Keratinocyte (primary cell): ENCODE results near the gene CIART. TPM values are rescaled to one million over a fixed set of nuclear protein-coding genes. Genes with fewer than 3 reads are reported as not detected.
A peak's percentile ranks its signal among the peaks of the same experiment; 100 is the strongest.

Experiments
- DNase-seq: peaks from one replicate; pipeline ENCODE4 v3.0.0-alpha.2; 2011; ENCODE audit warnings: low read depth, missing footprints, low spot score
- FAIRE-seq: peaks from 2 replicates; lab custom pipeline; 2011; peaks lifted over from hg19 to GRCh38; lab: Jason Lieb, UNC
- H2AFZ ChIP-seq: 2 replicates; pipeline ENCODE4 v1.6.0; 2012; ENCODE audit warnings: low read length, control low read depth, inconsistent platforms; ENCODE audit not compliant: control insufficient read depth
- H3K27ac ChIP-seq: 2 replicates; pipeline ENCODE4 v1.5.1; 2011; ENCODE audit warnings: low read length; ENCODE audit not compliant: control insufficient read depth, insufficient read depth
- H3K27me3 ChIP-seq: 3 replicates; pipeline ENCODE4 v1.6.0; 2011; ENCODE audit warnings: low read length; ENCODE audit not compliant: control insufficient read depth, insufficient read depth; ENCODE audit errors: extremely low read depth
- H3K36me3 ChIP-seq, 2 experiments: 2 replicates in 1 of 2; 3 replicates in 1 of 2; pipeline ENCODE4 v1.5.1; 2011; ENCODE audit warnings: low read length in 2 of 2, mild to moderate bottlenecking in 1 of 2; ENCODE audit not compliant: control insufficient read depth in 2 of 2, insufficient read depth in 2 of 2; ENCODE audit errors: extremely low read depth in 1 of 2
- H3K4me1 ChIP-seq: 3 replicates; pipeline ENCODE4 v1.5.1; 2011; ENCODE audit warnings: low read length; ENCODE audit not compliant: control insufficient read depth, insufficient read depth; ENCODE audit errors: extremely low read depth
- H3K4me2 ChIP-seq: 3 replicates; pipeline ENCODE4 v1.6.0; 2011; ENCODE audit warnings: low read depth, low read length; ENCODE audit not compliant: control insufficient read depth, insufficient read depth; ENCODE audit errors: extremely low read depth
- H3K4me3 ChIP-seq, 3 experiments: fragments of 200-600 bp in 1 of 3; sonication (generic) in 1 of 3; 2 replicates in 2 of 3; 3 replicates in 1 of 3; pipeline ENCODE4 v1.5.1; 2011 to 2016; ENCODE audit warnings: low read length in 3 of 3, mild to moderate bottlenecking in 3 of 3, control low read depth in 2 of 3, inconsistent platforms in 1 of 3, low read depth in 1 of 3, mixed read lengths in 1 of 3, mixed run types in 1 of 3, moderate library complexity in 1 of 3; ENCODE audit not compliant: control insufficient read depth in 2 of 3, insufficient read depth in 2 of 3; ENCODE audit errors: extremely low read depth in 1 of 3
- H3K79me2 ChIP-seq: 2 replicates; pipeline ENCODE4 v1.6.0; 2012; ENCODE audit warnings: low read length; ENCODE audit not compliant: control insufficient read depth, insufficient read depth
- H3K9ac ChIP-seq: 3 replicates; pipeline ENCODE4 v1.6.0; 2011; ENCODE audit warnings: low read length; ENCODE audit not compliant: control insufficient read depth, insufficient read depth; ENCODE audit errors: extremely low read depth
- H3K9me1 ChIP-seq: 3 replicates; pipeline ENCODE4 v1.6.0; 2011; ENCODE audit warnings: low read length; ENCODE audit not compliant: control insufficient read depth, insufficient read depth; ENCODE audit errors: extremely low read depth
- H3K9me3 ChIP-seq: 2 replicates; pipeline ENCODE4 v1.5.1; 2012; ENCODE audit warnings: low read depth, low read length; ENCODE audit not compliant: control insufficient read depth
- H4K20me1 ChIP-seq: 3 replicates; pipeline ENCODE4 v1.6.0; 2011; ENCODE audit warnings: low read length; ENCODE audit not compliant: control insufficient read depth, insufficient read depth; ENCODE audit errors: extremely low read depth
- CTCF ChIP-seq, 3 experiments: IDR thresholded peaks in 1 of 3; conservative IDR thresholded peaks in 1 of 3; optimal IDR thresholded peaks in 1 of 3; 2 replicates in 2 of 3; 3 replicates in 1 of 3; pipeline versions ENCODE3 to v1.5.1; 2011; ENCODE audit warnings: low read length in 3 of 3, mild to moderate bottlenecking in 3 of 3, moderate library complexity in 2 of 3, control low read depth in 1 of 3, inconsistent platforms in 1 of 3; ENCODE audit not compliant: insufficient read depth in 2 of 3; ENCODE audit errors: extremely low read depth in 1 of 3
- EZH2 ChIP-seq: IDR thresholded peaks from one replicate; pipeline ENCODE4 v1.6.1; 2012; ENCODE audit warnings: inconsistent platforms, mild to moderate bottlenecking, low read length, moderate library complexity
- dilution Hi-C: fragments of 300-500 bp; cut with MboI; formaldehyde crosslinking; loops from one replicate; pipeline ENCODE4 v1.7.0; 2020; ENCODE audit warnings: low sequenced_read_pairs; ENCODE audit not compliant: extremely low pct_ligation_motif_present
- polyA plus RNA-seq, 5 experiments: library from polyadenylated mRNA; depleted of rRNA in 3 of 5; stranded (reverse) in 3 of 5; stranded (forward) in 1 of 5; unstranded in 1 of 5; fragments of >200 nt; gene quantifications; 1 replicate in 1 of 5; 2 replicates in 3 of 5; 3 replicates in 1 of 5; pipeline versions ENCODE4 v1.2.1 to v1.2.3, GENCODE V29; 2011 to 2012; ENCODE audit warnings: missing spikeins in 2 of 5, low read depth in 1 of 5, low replicate concordance in 1 of 5
- small RNA-seq, 3 experiments: library from RNA; depleted of rRNA; stranded (forward); fragments of <200 nt; gene quantifications; one replicate each; pipeline ENCODE3, GENCODE V24; 2012; ENCODE audit warnings: low read depth in 3 of 3, low replicate concordance in 1 of 3; ENCODE audit not compliant: insufficient read length in 3 of 3

The CIART gene
- polyA plus RNA-seq, 1 donor (not counting 4 experiments of a cell fraction or from before 2014, with no cell fraction given), result 15.0 TPM

GRCh38 chr1:150322310-150322709, 40.0 kb downstream of the CIART start:
- H3K9ac ChIP-seq, result peak overlapping the region; percentile 95
- no peaks in the 10 kb centered on the region for H4K20me1 ChIP-seq
- H3K79me2 ChIP-seq, result peaks cover 38% of the 10 kb centered on the region
- no peaks in the 10 kb centered on the region for H3K27me3 ChIP-seq
- TF ChIP-seq EZH2 (no peak), CTCF (optimal IDR thresholded peaks at IDR 0.05 in 1 of 3, IDR thresholded peaks at IDR 0.05 in 1 of 3, conservative IDR thresholded peaks at IDR 0.05 in 1 of 3; ENCODE audit: extremely low read depth in 1 of 3, insufficient read depth in 2 of 3, low read length in 3 of 3) (no peak)
- H2AFZ ChIP-seq, result no peak overlapping the region
- H3K4me1 ChIP-seq, result peaks cover 6% of the 10 kb centered on the region
- H3K9me3 ChIP-seq, result no peaks in the 10 kb centered on the region
- dilution Hi-C loops, result no loop called here
- H3K4me3 ChIP-seq, result peak overlapping the region; percentile 87 to 99 (median 97)
- H3K4me2 ChIP-seq, result peak overlapping the region; percentile 80
- no peaks in the 10 kb centered on the region for H3K9me1 ChIP-seq
- H3K36me3 ChIP-seq, result peaks cover 7 to 12% of the 10 kb centered on the region in 2 experiments
- H3K27ac ChIP-seq, result peak overlapping the region; percentile 88
- FAIRE-seq (no peak), DNase-seq (no peak)

GRCh38 chr1:150332651-150333290, 50.4 kb downstream of the CIART start:
- no peak for TF ChIP-seq CTCF (optimal IDR thresholded peaks at IDR 0.05 in 1 of 3, IDR thresholded peaks at IDR 0.05 in 1 of 3, conservative IDR thresholded peaks at IDR 0.05 in 1 of 3; ENCODE audit: extremely low read depth in 1 of 3, insufficient read depth in 2 of 3, low read length in 3 of 3)
- no peak for TF ChIP-seq EZH2
- Histone ChIP-seq H2AFZ (no peak overlapping the region), H3K9ac (no peak overlapping the region), H4K20me1 (no peaks in the 10 kb centered on the region), H3K27me3 (no peaks in the 10 kb centered on the region), H3K4me3 (no peak overlapping the region), H3K36me3 (peaks cover 21 to 28% of the 10 kb centered on the region in 2 experiments), H3K4me1 (no peaks in the 10 kb centered on the region), H3K4me2 (no peak overlapping the region), H3K9me3 (no peaks in the 10 kb centered on the region), H3K27ac (no peak overlapping the region), H3K79me2 (peaks cover 2% of the 10 kb centered on the region), H3K9me1 (no peaks in the 10 kb centered on the region)
- dilution Hi-C loops, result no loop called here
- DNase-seq (no peak), FAIRE-seq (no peak)

Small RNA genes within 50 kb of the gene (small RNA-seq; reads per million reads assigned to genes)
- gene RNU2-17P, result 0.25 to 6.2 (median 0.67) reads per million in 3 experiments

Other genes with a start within 250 kb of the CIART start
- 24.5 to 40.0 TPM (median 34.3 TPM) in 3 replicates for gene VPS45, start 214.8 kb upstream of the CIART start, polyA plus RNA-seq
- gene PLEKHO1, start 132.6 kb upstream of the CIART start, polyA plus RNA-seq, result 2.2 to 3.3 TPM (median 2.7 TPM) in 3 replicates
- gene ANP32E, start 46.4 kb upstream of the CIART start, polyA plus RNA-seq, result 6.1 to 18.9 TPM (median 9.2 TPM) in 3 replicates
- 0.24 to 0.59 TPM (median 0.28 TPM) in 3 replicates for gene CA14, start 24.8 kb upstream of the CIART start, polyA plus RNA-seq
- 149 to 174 TPM (median 151 TPM) in 3 replicates for gene APH1A, start 13.5 kb upstream of the CIART start, polyA plus RNA-seq
- 0.94 to 2.0 TPM (median 1.4 TPM) in 3 replicates for gene C1orf54, start 9.8 kb upstream of the CIART start, polyA plus RNA-seq
- gene MRPS21, start 11.3 kb downstream of the CIART start, polyA plus RNA-seq, result 82.5 to 159 TPM (median 149 TPM) in 3 replicates
- gene PRPF3, start 39.0 kb downstream of the CIART start, polyA plus RNA-seq, result 26.6 to 37.1 TPM (median 28.9 TPM) in 3 replicates
- 7.0 to 13.5 TPM (median 9.1 TPM) in 3 replicates for gene RPRD2, start 81.6 kb downstream of the CIART start, polyA plus RNA-seq
- gene TARS2, start 204.9 kb downstream of the CIART start, polyA plus RNA-seq, result 26.6 to 37.5 TPM (median 28.4 TPM) in 3 replicates
- 23.6 to 63.8 TPM (median 26.3 TPM) in 3 replicates for gene ECM1, start 225.6 kb downstream of the CIART start, polyA plus RNA-seq
- gene FALEC, start 233.2 kb downstream of the CIART start, polyA plus RNA-seq, result 0.12 to 0.13 TPM in 2 of 3 replicates, not detected in the other